ENCODE measurements around the gene MYBPH. TPM values are rescaled to one million over a fixed set of nuclear protein-coding genes. Genes with fewer than 3 reads are reported as not detected.
A peak's percentile ranks its signal among the peaks of the same experiment; 100 is the strongest.

The MYBPH gene
- total RNA-seq, 1 donor from 2014 or later, result not detected

- no peak for TF ChIP-seq EZH2 (IDR thresholded peaks at IDR 0.05; ENCODE audit: insufficient read depth, low read length)
- TF ChIP-seq CTCF (IDR thresholded peaks at IDR 0.05; ENCODE audit: insufficient read depth, low read depth, low read length), result no peak
- no peak overlapping the region for H2AFZ ChIP-seq (ENCODE audit: low read depth, low read length)
- Mint-ChIP-seq H3K4me3 (ENCODE audit: unreplicated experiment) (no peak overlapping the region), H3K4me1 (ENCODE audit: low read depth, unreplicated experiment) (peaks cover 20% of the 10 kb centered on the region), H3K36me3 (ENCODE audit: low read depth, unreplicated experiment) (no peaks in the 10 kb centered on the region), H3K9me3 (ENCODE audit: unreplicated experiment) (no peaks in the 10 kb centered on the region), H3K27me3 (ENCODE audit: low read depth, unreplicated experiment) (peaks cover 23% of the 10 kb centered on the region), H3K27ac (ENCODE audit: unreplicated experiment) (no peak overlapping the region)
- H3K9ac ChIP-seq (ENCODE audit: low read length), result no peak overlapping the region
- H3K4me3 ChIP-seq (ENCODE audit: insufficient read depth, low read depth, low read length), result no peak overlapping the region
- no peaks in the 10 kb centered on the region for H4K20me1 ChIP-seq (ENCODE audit: insufficient read depth, low read length)
- H3K4me1 ChIP-seq (ENCODE audit: insufficient read depth, low read length), result peaks cover 14% of the 10 kb centered on the region
- no peaks in the 10 kb centered on the region for H3K36me3 ChIP-seq (ENCODE audit: insufficient read depth, low read length)
- no peak for DNase-seq (ENCODE audit: low read depth)
- H3K9me3 ChIP-seq (ENCODE audit: insufficient read depth, low read depth, low read length), result no peaks in the 10 kb centered on the region
- no peaks in the 10 kb centered on the region for H3K27me3 ChIP-seq (ENCODE audit: insufficient read depth, low read length)
- FAIRE-seq, result no peak
- no peak overlapping the region for H3K4me2 ChIP-seq (ENCODE audit: low read length)
- no peaks in the 10 kb centered on the region for H3K79me2 ChIP-seq (ENCODE audit: insufficient read depth, low read length)
- no peak overlapping the region for H3K27ac ChIP-seq (ENCODE audit: low read depth, low read length)
Measured at GRCh38 chr1:203179667-203180005, 4.0 kb upstream of the MYBPH start.

GRCh38 chr1:203178821-203179666, 3.4 kb upstream of the MYBPH start:
- Histone ChIP-seq H3K27me3 (ENCODE audit: insufficient read depth, low read length) (no peaks in the 10 kb centered on the region), H2AFZ (ENCODE audit: low read depth, low read length) (no peak overlapping the region), H3K9me3 (ENCODE audit: insufficient read depth, low read depth, low read length) (no peaks in the 10 kb centered on the region), H3K4me1 (ENCODE audit: insufficient read depth, low read length) (peaks cover 14% of the 10 kb centered on the region), H3K27ac (ENCODE audit: low read depth, low read length) (no peak overlapping the region), H3K4me3 (ENCODE audit: insufficient read depth, low read depth, low read length) (no peak overlapping the region), H4K20me1 (ENCODE audit: insufficient read depth, low read length) (no peaks in the 10 kb centered on the region), H3K9ac (ENCODE audit: low read length) (no peak overlapping the region), H3K4me2 (ENCODE audit: low read length) (no peak overlapping the region), H3K36me3 (ENCODE audit: insufficient read depth, low read length) (no peaks in the 10 kb centered on the region), H3K79me2 (ENCODE audit: insufficient read depth, low read length) (no peaks in the 10 kb centered on the region)
- peaks cover 20% of the 10 kb centered on the region for H3K4me1 Mint-ChIP-seq (ENCODE audit: low read depth, unreplicated experiment)
- no peak for TF ChIP-seq EZH2 (IDR thresholded peaks at IDR 0.05; ENCODE audit: insufficient read depth, low read length)
- no peak for TF ChIP-seq CTCF (IDR thresholded peaks at IDR 0.05; ENCODE audit: insufficient read depth, low read depth, low read length)
- DNase-seq (ENCODE audit: low read depth) (no peak), FAIRE-seq (no peak)
- no peak overlapping the region for H3K27ac Mint-ChIP-seq (ENCODE audit: unreplicated experiment)
- H3K4me3 Mint-ChIP-seq (ENCODE audit: unreplicated experiment), result no peak overlapping the region
- H3K36me3 Mint-ChIP-seq (ENCODE audit: low read depth, unreplicated experiment), result no peaks in the 10 kb centered on the region
- no peaks in the 10 kb centered on the region for H3K9me3 Mint-ChIP-seq (ENCODE audit: unreplicated experiment)
- H3K27me3 Mint-ChIP-seq (ENCODE audit: low read depth, unreplicated experiment), result peaks cover 23% of the 10 kb centered on the region

- Histone ChIP-seq H3K4me3 (ENCODE audit: insufficient read depth, low read depth, low read length) (no peak overlapping the region), H3K27me3 (ENCODE audit: insufficient read depth, low read length) (no peaks in the 10 kb centered on the region), H3K27ac (ENCODE audit: low read depth, low read length) (no peak overlapping the region), H3K36me3 (ENCODE audit: insufficient read depth, low read length) (no peaks in the 10 kb centered on the region), H3K4me2 (ENCODE audit: low read length) (peak overlapping the region; percentile 61), H4K20me1 (ENCODE audit: insufficient read depth, low read length) (no peaks in the 10 kb centered on the region), H2AFZ (ENCODE audit: low read depth, low read length) (peak overlapping the region; percentile 3), H3K4me1 (ENCODE audit: insufficient read depth, low read length) (peaks cover 14% of the 10 kb centered on the region), H3K79me2 (ENCODE audit: insufficient read depth, low read length) (no peaks in the 10 kb centered on the region), H3K9ac (ENCODE audit: low read length) (no peak overlapping the region), H3K9me3 (ENCODE audit: insufficient read depth, low read depth, low read length) (no peaks in the 10 kb centered on the region)
- no peaks in the 10 kb centered on the region for H3K36me3 Mint-ChIP-seq (ENCODE audit: low read depth, unreplicated experiment)
- H3K27ac Mint-ChIP-seq (ENCODE audit: unreplicated experiment), result peak overlapping the region; percentile 75
- FAIRE-seq (no peak), DNase-seq (ENCODE audit: low read depth) (no peak)
- peaks cover 22% of the 10 kb centered on the region for H3K27me3 Mint-ChIP-seq (ENCODE audit: low read depth, unreplicated experiment)
- no peaks in the 10 kb centered on the region for H3K9me3 Mint-ChIP-seq (ENCODE audit: unreplicated experiment)
- H3K4me3 Mint-ChIP-seq (ENCODE audit: unreplicated experiment), result no peak overlapping the region
- TF ChIP-seq EZH2 (IDR thresholded peaks at IDR 0.05; ENCODE audit: insufficient read depth, low read length), result no peak
- TF ChIP-seq CTCF (IDR thresholded peaks at IDR 0.05; ENCODE audit: insufficient read depth, low read depth, low read length), result no peak
- H3K4me1 Mint-ChIP-seq (ENCODE audit: low read depth, unreplicated experiment), result peaks cover 20% of the 10 kb centered on the region
Measured at GRCh38 chr1:203178083-203178482, 2.5 kb upstream of the MYBPH start.

Measured in astrocyte (in vitro differentiated cells and primary cell).